ENCODE measurements around the gene PDSS2. TPM values are rescaled to one million over a fixed set of nuclear protein-coding genes. Genes with fewer than 3 reads are reported as not detected.
A peak's percentile ranks its signal among the peaks of the same experiment; 100 is the strongest.
"Not testable (repeated sequence)": the region's sequence is repeated elsewhere in the genome, so short reads cannot be mapped to it uniquely, and the experiment has no call there.

The PDSS2 gene
- total RNA-seq, 1 donor from 2014 or later: 19.3 TPM

- DNase-seq: no peak
- Mint-ChIP-seq H3K9me3 (no peaks in the 10 kb centered on the region), H3K36me3 (ENCODE audit: low read depth) (peaks cover 6% of the 10 kb centered on the region), H3K4me1 (peaks cover 26% of the 10 kb centered on the region), H3K27ac (peak overlapping the region; percentile 63), H3K4me3 (peak overlapping the region; percentile 88), H3K27me3 (peaks cover 34% of the 10 kb centered on the region)
- TF ChIP-seq, protein P1, sequence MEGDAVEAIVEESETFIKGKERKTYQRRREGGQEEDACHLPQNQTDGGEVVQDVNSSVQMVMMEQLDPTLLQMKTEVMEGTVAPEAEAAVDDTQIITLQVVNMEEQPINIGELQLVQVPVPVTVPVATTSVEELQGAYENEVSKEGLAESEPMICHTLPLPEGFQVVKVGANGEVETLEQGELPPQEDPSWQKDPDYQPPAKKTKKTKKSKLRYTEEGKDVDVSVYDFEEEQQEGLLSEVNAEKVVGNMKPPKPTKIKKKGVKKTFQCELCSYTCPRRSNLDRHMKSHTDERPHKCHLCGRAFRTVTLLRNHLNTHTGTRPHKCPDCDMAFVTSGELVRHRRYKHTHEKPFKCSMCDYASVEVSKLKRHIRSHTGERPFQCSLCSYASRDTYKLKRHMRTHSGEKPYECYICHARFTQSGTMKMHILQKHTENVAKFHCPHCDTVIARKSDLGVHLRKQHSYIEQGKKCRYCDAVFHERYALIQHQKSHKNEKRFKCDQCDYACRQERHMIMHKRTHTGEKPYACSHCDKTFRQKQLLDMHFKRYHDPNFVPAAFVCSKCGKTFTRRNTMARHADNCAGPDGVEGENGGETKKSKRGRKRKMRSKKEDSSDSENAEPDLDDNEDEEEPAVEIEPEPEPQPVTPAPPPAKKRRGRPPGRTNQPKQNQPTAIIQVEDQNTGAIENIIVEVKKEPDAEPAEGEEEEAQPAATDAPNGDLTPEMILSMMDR (IDR thresholded peaks at IDR 0.05): no peak
- intact Hi-C loops (cut with micrococcal nuclease): loop anchor here (1.0 to 5.0 kb wide), 3 partner anchors 29 to 679 kb away; partner anchors contain the start of genes NR2E1 and PDSS2
- ChIA-PET CTCF (no interaction called here), POLR2A (interaction anchor here (4.9 kb wide), 1 partner anchor 29 kb away, joined by 39 read pairs; the partner anchor contains the start of gene PDSS2)
- no peak for ATAC-seq (ENCODE audit: low read depth)
These were observed 29.0 kb upstream of the PDSS2 start for GRCh38 chr6:107488174-107488874.

- Mint-ChIP-seq H3K27ac (no peak overlapping the region), H3K4me1 (peaks cover 16% of the 10 kb centered on the region), H3K27me3 (peaks cover 55% of the 10 kb centered on the region)
These were observed 25.8 kb upstream of the PDSS2 start for GRCh38 chr6:107485157-107485556.

GRCh38 chr6:107479089-107479690 is 19.8 kb upstream of the PDSS2 start:
- intact Hi-C loops (cut with micrococcal nuclease): no loop called here
- Mint-ChIP-seq H3K27me3 (peaks cover 34% of the 10 kb centered on the region), H3K27ac (no peak overlapping the region), H3K4me3 (no peak overlapping the region), H3K36me3 (ENCODE audit: low read depth) (no peaks in the 10 kb centered on the region), H3K9me3 (no peaks in the 10 kb centered on the region), H3K4me1 (no peaks in the 10 kb centered on the region)
- TF ChIP-seq, protein P1 (IDR thresholded peaks at IDR 0.05): no peak
- POLR2A ChIA-PET: no interaction called here
- CTCF ChIA-PET: no interaction called here
- DNase-seq (no peak), ATAC-seq (ENCODE audit: low read depth) (no peak)

More at GRCh38 chr6:107485157-107485556, 25.8 kb upstream of the PDSS2 start:
- Mint-ChIP-seq H3K4me3 (no peak overlapping the region), H3K36me3 (ENCODE audit: low read depth) (peaks cover 3% of the 10 kb centered on the region), H3K9me3 (no peaks in the 10 kb centered on the region)
- ATAC-seq (ENCODE audit: low read depth) (no peak), DNase-seq (no peak)
- CTCF ChIA-PET: no interaction called here
- POLR2A ChIA-PET: interaction anchor here (1.6 kb wide), 1 partner anchor 26 kb away, joined by 4 read pairs; the partner anchor contains the start of gene PDSS2
- TF ChIP-seq, protein P1 (IDR thresholded peaks at IDR 0.05): no peak
- intact Hi-C loops (cut with micrococcal nuclease): loop anchor here (5.0 kb wide), 1 partner anchor 682 kb away; the partner anchor contains the start of gene NR2E1

DNA sequence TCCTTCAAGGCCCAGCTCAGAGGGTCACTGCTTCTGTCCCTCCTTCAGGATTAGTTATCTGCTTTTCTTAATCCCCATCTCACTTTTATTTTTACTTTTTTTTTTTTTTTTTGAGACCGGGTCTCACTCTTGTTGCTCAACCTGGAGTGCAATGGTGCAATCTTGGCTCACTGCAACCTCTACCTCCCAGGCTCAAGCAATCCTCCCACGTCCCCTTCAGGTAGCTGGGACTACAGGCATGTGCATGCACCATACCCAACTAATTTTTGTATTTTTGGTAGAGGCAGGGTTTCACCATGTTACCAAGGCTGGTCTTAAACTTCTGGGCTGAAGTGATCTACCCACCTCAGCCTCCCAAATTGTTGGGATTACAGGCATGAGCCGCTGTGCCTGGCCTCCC is 16.5 kb upstream of the PDSS2 start:
- CTCF ChIA-PET: not testable (repeated sequence)

GRCh38 chr6:107475360-107475759 is 16.0 kb upstream of the PDSS2 start:
- H3K4me3 Mint-ChIP-seq; POLR2A ChIA-PET; CTCF ChIA-PET; DNase-seq; intact Hi-C loops (cut with micrococcal nuclease); H3K9me3 Mint-ChIP-seq; H3K27ac Mint-ChIP-seq; H3K4me1 Mint-ChIP-seq; H3K36me3 Mint-ChIP-seq (ENCODE audit: low read depth); ATAC-seq (ENCODE audit: low read depth): not testable (repeated sequence)
- H3K27me3 Mint-ChIP-seq: peaks cover 16% of the 10 kb centered on the region

More for the DNA sequence above, 16.5 kb upstream of the PDSS2 start:
- H3K9me3 Mint-ChIP-seq; POLR2A ChIA-PET; H3K4me3 Mint-ChIP-seq; ATAC-seq (ENCODE audit: low read depth); H3K36me3 Mint-ChIP-seq (ENCODE audit: low read depth); intact Hi-C loops (cut with micrococcal nuclease); H3K27ac Mint-ChIP-seq; H3K4me1 Mint-ChIP-seq; DNase-seq: not testable (repeated sequence)
- peaks cover 20% of the 10 kb centered on the region for H3K27me3 Mint-ChIP-seq

DNA sequence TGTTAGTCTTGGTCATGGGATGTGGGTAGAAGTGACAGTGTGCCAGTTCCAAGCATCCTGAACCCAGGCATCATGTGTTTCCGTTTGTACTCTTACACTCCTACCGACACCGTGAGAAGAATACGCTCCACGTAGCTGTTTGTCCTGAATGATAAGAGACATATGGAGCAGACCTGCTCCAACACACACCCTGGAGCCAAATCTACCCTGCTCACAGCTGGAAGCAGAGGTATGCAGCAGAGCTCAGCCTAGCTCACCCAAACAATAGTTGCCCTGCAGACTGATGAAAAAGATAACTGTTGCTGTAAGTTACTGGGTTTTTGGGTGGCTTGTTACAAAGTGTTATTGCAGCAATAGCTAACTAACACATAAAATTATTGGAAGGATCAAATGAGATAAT is 14.3 kb upstream of the PDSS2 start:
- DNase-seq (no peak), ATAC-seq (ENCODE audit: low read depth) (no peak)
- no peaks in the 10 kb centered on the region for H3K36me3 Mint-ChIP-seq (ENCODE audit: low read depth)
- H3K9me3 Mint-ChIP-seq: no peaks in the 10 kb centered on the region
- ChIA-PET CTCF (interaction anchor here (1.0 kb wide), 1 partner anchor 156 kb away, joined by 3 read pairs; no protein-coding TSS in a partner anchor), POLR2A (no interaction called here)
- H3K4me3 Mint-ChIP-seq: no peak overlapping the region
- H3K27me3 Mint-ChIP-seq: peaks cover 11% of the 10 kb centered on the region
- intact Hi-C loops (cut with micrococcal nuclease): no loop called here
- H3K4me1 Mint-ChIP-seq: no peaks in the 10 kb centered on the region
- TF ChIP-seq, protein P1 (IDR thresholded peaks at IDR 0.05): no peak
- no peak overlapping the region for H3K27ac Mint-ChIP-seq

Data from activated B cell treated with CpG ODN at 0.5 μM for 24 hours (primary cell).